Stimulated activated naive CD4-positive, alpha-beta T cell treated with Interleukin-2 at 50 U/mL for 16 hours (primary cell): ENCODE data around the gene PIP4K2A.

Experiments
- DNase-seq: peaks from one replicate; lab custom pipeline; 2025; lab: John Stamatoyannopoulos, UW

The PIP4K2A gene

DNA sequence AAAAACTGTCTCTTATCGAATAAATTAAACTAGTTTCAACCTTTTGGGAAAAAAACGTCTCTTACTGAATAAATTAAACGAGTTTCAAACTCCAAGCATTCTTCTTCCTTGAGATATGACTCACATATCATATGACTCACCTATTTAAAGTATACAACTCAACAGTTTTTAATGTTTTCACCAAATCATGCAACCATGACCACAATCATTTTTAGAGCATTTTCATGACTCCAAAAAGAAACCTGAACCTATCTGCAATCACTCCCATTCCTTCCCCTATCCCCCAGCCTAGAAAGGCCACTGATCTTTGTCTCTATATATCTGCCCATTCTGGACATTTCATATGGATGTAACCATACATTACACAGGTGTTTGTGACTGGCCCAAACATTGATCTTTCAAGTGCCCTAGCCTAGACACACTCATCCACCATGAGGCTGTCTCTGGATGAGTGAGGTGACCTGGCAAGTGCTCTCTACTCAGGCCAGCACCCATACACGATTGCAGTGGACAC is 115.3 kb downstream of the PIP4K2A start:
- DNase-seq: no peak

DNA sequence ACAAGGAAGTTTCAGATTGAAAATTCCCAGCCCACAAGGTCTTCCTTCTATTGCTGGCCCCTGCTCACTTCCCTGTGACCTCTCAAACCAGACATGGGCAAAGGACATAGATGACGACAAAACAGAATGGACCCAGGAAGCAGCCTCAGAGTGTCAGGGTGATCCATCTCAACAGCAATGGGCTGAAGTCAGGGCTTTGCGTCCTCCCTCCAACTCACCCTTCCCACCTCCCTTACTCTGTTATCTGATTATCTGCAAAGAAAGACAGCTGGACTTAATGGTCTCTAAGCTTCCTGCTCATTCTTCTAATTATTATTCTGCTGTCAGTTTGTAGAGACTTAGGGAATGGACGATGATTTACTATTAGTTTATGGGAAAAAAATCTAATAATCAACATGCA is 115.9 kb downstream of the PIP4K2A start:
- no peak for DNase-seq

DNA sequence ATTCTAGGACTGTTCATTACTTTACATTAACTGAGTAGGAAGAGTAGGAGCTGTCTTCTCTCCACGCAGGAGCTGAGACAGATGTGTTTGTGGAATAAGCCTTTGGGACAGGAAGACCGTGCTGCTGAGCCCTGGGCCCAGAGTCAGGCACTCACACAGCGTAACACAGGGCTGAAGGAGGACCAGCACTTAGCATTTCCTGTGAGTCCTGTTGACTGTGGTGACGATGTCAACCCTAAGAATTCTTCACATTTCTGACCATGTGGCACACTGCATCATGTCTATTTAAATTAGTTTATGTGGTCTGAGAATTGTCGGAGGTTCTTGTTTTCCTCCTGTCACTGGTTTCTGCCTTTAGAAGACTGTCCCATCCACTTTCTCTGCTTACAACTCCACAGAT is 117.2 kb downstream of the PIP4K2A start:
- DNase-seq: no peak

DNA sequence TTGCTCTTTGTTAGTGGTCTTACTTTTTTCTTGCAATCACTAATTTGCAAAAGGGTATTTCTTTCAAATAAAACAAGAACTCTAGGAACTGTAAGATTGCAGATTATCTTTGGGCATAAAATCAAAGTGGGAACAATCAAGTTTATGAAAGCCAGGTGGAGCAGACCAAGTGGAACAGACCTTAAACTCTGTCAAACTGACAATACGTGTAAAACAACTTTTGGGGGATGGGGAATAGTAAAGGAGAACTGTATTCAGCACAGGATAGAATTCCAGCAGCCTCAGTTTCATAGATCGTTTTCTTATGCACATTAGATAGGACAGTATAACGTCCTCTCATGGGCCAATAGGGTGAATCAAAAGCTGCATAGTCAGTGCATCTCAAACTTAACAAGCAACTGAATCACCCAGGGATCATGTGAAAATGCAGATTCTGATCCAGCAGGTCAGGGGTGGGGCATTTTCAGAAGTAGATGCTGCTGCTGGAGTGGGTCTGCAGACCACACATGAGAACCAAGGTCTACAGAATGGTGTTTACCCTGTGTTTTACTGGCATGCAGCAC is 120.7 kb downstream of the PIP4K2A start:
- no peak for DNase-seq

DNA sequence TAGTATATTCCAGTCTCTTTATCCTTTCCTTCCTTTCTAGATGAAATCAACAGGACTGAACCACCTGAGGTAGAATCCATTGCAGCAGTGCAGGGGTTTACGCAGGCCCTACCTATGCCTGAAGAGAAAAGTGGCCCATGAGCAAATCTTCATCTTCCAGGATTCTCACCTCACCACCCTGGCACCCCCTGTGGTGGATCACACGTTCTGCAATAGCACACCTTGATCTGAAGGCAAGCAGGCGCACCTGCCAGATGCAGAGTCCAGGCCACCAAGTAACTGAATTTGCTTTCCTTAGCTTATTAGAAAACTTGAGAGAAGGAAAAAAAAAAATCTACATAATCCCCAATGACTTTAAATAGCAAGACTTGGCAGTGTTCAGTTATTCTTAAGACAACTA is 121.4 kb downstream of the PIP4K2A start:
- DNase-seq: no peak

DNA sequence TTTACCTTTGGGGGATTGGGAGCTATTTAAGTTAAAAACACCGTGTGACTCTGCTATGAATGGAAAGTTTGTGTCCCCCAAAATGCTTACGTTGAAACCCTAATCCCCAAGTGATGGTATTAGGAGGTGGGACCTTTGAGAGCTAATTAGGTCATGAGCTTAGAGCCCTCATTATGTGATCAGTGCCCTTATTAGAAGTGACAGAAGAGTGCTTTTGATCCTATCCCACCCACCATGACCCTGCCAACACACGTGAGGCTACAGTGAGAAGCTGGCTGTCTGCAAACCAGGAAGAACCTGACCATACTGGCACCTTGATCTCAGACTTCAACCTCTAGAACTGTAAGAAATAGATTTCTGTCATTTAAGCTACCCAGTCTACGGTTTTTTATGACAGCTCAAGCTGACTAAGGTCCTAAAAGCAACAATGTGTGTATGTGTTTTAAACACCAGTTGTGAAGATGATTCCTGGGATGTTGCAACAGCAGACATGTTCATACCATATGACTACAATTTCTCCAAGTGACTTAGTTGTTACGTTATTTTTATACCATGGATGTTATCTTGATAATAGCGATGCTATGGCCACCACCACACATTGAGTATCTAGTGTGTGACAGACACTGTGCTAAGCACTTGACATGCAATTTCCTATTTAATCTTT is 124.4 kb downstream of the PIP4K2A start:
- DNase-seq: no peak

DNA sequence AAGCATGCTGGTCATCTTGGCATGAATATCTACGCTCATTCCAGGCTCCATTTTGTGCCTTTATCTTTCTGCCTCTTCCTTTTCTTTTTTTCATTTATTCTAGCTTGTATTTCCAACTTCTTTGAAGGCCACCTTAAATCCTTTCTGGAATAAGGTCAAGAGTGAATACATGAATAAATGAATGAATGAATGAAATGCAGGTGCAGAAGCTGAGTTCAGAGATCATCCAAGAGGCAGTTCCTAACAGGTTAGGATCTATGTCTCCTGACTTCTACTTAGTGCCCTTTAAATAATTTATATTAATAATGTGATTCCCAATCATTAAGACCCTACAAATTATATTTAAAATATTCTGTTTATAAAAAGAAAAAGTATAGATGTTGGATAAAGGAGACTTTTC is 125.9 kb downstream of the PIP4K2A start:
- no peak for DNase-seq

DNA sequence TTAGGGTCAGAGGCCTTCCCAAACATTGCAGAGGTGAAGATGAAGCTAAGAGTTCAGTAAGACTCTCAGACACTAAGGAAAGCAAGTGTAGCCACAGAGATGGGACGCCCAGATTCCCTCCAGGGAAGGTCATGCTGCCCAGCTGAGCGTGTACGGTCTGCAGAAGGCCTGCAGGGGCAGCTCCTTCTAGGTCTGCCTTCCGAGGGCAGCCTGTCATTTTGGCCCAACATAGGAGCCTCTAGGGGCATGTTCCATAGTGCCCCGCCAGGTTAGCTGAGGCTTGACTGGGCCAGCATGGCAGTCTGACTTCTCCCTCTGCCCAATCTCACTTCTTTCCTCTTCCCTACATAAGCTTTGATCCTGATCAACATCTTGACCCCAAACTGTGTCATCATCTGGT is 130.7 kb downstream of the PIP4K2A start:
- no peak for DNase-seq

DNA sequence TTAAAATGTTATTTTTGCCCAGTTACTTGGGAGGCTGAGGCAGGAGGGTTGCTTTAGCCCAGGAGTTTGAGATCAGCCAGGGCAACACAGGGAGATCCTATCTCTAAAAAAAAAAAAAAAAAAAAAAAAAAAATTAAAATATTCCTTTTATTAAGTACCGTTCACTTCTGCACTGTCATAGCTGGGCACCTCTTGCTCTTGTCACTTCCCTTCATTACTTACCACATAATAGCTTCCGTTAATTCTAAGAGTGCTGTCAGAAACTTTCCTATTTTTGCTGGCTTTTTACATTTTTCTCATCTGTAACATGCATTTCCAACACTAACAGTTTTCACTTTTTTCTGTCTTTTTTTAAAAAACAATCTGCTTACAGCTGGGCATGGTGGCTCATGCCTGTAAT is 132.9 kb downstream of the PIP4K2A start:
- DNase-seq: no peak

DNA sequence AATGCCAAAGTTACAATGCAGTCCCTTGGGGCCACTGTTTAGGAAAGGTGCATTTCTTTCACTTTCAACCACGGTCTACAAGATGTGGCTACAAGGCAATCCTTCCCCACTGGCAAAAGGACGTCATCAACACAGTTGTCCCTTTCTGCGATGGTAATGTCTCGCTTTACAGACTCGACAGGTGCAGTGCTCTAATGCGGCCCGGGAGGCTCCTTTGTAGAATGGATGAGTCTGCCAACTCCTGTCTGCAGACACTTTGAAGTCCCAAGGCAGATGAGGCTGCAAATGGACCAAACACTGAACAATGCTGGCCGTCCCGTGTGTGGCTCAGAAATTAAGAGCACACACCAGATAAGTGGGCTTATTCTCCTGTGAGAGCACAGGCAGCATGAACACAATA is 133.7 kb downstream of the PIP4K2A start:
- DNase-seq: no peak

DNA sequence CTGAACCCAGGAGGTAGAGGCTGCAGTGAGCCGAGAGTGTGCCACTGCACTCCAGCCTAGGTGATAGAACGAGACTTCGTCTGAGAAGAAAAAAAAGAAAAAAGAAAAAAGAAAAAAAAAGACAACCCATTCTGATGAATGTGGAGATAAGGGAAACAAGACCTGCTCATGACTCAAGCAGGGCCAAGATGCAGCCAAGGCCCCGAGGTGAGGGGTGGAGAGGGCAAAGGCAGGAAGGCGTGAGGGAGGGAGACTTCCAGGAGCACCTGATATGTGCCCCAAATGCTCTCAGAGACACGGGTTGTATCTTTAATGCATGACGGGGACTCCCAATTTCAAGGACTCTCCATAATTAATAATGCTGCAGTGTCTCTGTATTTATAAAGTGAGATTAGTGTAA is 134.6 kb downstream of the PIP4K2A start:
- no peak for DNase-seq

DNA sequence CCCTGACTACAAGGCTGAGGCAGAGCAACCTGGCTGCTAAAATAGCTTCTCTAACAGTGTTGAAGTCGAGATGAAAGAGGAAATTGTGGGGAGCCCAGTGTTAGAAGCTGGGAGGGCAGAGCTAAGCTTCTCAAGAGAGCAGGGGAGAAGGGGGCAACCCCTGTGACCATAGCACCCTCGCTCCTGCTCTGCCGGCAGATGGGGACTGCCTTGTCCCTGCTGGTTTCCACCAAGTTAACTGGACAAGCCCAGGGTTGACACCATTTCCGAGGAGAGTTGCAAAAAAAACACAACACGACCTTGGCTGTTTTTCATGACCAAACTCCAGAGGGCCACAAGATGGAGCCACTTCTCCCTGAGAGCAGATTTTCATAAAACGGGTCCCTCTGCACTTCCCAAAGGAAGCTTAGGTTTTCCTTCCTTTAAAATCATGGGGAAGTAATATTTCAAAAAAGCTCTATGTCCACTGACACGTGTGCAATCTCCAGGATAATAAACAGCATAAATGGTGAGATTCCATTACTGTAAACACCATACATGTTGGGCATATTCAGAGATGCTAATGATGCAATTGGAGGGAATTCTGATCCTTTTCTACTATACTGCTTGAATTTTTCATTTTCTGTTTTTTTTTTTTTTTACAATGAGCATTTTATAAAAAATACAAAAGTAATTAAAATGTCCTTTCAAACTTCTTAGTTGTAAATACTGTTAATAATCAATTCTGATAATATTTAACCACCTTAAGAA is 140.4 kb downstream of the PIP4K2A start:
- DNase-seq: no peak

DNA sequence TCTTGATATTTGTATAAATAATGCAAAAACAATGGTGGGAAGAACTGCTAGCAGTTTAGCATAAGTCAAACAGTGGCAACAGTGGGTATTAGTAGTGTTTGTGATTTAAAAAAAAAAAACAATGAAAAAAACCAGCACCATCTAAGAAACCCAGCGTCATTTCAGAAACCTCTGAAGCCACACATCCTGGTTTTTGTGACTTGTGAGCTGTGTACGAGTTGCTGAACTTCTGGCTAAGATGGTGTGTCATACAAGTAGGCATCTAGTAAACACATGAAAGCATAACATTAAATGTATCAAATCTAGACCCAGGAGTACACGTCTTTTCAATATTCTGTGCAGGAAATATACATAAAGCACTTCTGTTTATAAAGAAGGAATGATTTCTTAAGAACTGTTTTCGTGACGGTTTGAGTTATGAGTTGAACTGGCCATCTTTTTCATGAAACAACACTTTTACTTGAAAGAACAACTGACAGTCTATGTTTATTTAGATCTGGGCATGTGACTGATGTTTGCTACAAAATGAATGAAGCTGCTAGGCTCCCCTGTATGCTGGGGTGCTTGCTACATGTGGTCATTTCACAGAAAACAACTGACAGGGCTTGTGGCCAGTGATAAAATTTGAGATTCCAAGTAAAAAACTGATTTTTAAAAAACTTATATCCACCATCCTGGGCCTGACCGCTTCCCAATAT is 143.5 kb downstream of the PIP4K2A start:
- no peak for DNase-seq

DNA sequence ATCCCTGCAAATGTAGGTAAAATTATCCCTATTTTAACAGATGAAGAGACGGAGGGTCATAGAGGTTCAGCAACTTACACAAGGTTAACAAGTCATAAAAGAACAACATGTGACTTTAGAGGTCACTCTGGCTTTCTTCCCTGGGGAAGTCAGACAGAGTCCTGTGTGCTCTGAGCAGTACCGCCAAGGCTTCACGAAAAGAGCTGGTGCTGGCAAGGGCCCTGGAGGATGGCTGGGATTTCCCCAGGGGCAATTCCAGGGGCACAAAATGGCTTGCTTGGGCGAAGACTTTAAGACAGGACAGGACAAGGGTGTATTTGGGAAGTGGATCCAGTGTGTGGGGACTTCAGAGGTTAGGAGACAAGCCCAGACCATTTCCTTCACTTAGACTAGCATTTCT is 144.1 kb downstream of the PIP4K2A start:
- DNase-seq: no peak

DNA sequence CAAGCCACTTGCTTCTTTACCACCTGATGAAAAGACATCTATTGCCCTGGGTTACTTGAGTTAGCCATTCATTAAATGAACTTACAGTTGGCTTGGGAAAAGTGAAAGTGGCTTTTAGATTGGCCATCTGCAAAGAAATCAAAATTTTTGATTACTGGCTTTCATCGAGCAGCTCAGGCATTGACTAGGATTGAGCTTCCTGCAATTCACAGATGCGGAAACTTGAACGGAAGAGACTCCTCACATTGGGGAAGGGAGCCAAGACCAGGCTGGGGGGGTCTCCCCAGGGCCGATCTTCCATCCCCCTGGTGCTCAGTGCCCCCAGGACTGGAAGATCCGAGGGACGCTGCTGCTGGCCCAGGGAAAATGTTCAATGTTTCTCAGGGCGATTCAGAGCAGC is 145.4 kb downstream of the PIP4K2A start:
- DNase-seq: no peak

DNA sequence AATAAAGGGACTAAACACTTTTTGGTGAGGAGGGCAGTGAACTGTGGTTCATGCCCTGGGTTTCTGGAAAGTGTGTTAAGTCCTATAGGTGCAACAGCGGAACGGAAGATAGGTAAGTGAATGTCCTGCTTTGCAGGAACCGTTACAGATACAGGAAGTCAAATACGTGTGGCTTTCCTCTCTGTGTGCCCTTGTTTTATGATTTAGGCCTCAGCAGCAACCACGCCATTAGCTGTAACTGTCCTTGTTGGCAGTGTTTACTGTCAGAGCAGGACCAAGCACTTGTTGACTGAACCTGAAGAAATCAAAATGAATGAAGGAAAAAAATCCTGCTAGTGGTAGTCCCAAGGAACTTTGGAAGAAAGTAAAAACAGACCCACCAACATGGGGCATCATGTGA is 150.3 kb downstream of the PIP4K2A start:
- DNase-seq: no peak

DNA sequence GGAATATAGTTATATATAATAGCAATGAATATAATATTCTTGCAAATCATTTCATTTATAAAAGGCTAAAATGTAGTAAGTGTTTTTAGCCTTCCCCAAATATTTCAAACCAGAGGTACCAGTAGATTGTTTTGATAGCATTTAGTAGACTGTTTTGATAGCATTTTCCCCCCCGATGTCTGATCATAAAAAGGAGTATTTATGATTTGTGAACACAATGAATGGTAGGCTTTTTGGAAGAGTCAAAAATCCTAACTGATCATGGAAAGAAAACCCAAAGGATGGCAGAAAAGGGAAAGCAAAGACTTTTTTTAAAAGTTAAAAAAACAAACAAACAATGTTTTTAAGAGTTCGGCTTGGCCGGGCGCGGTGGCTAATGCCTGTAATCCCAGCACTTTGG is 152.5 kb downstream of the PIP4K2A start:
- no peak for DNase-seq

DNA sequence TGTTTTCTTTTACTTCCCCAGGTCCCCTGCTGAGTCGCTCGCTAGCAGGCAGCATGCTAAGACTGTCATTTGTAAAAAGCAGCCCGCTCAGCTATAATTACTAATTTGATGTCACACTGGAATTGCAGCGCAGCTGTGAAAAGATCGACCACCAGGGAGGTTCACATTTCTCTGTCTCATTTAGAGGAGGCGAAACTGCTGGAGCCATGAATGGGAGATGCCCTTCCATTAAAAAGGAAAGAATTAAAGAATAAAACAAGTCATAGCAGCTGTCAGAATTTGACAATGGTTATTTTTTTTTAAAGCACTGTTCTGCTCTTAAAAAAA is 153.5 kb downstream of the PIP4K2A start:
- DNase-seq: no peak

DNA sequence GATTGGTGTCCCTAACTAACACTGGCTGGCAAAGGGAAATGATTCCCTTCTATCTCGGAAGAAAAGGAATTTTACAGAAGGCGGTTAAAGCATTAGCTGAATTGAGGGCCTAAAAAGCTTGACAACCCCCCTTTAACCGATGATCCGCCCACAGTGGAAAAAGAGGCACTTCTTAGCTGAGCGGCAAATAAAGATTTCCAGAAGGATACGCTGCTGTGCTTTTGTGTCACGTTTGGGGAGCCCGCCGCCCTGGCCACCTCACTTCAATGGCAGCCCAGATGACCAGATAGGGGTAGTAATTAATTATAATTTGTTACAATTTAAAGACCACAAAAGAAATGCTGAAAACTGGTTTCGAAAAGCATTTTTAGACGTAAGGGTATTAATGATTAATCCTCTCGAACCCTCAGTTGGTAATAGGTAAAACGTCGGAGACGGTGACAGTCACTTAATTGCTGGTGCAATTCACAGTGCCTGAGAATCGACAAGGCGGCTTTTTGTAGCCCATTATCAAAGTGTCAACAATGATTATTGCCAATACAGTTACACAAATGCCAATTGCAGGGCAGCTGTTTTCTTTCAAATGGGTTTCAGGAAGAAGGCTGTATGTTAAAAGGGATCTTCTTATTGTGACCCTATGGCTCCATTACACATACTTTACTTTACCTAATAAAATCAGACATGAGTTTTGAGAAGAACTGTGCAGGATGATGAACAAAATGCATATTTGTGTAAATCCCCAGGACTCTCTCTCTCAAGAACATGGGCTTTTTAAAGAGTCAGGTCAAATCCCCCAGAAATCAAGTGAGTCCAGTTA is 154.1 kb downstream of the PIP4K2A start:
- DNase-seq: no peak

DNA sequence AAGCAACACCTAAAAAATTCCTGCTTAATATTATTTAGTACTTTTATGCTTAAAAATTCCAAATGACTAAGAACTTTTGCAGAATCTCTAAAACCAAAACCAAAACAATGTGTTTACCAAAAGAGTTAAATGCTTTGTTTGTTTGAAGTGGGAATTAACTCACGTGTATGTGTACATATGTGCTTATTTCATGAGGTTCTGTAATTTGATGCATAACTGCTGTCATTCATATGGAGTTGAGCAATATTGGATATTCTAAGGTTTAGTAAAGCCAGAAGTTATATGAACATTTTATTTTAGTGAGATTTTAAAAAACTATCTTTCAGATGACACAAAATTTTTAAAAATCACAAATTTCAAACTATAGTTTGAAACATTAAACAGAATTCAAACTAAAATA is 157.1 kb downstream of the PIP4K2A start:
- no peak for DNase-seq

DNA sequence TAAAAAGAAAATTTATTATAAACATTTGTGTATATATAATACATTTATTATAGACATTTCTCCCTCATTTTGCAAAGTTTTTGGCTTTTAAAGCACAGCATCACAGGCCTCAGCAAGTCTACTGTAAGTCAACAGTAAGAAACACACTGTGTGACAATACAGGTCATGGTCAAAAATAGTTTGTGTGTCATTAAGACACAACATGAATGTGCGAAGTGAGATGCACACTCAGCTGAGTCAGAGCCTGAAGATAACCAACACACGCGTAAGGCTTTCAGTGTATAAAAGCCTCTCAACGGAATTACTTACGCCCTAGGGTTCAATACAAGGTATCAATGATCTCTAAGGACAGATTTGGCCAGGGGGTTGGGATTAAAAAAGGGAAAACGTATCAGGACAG is 157.6 kb downstream of the PIP4K2A start:
- DNase-seq: no peak
